Gastrocnemius medialis (tissue), 4 donors: ENCODE results near the gene AP4M1.

ENCODE experiments used
- POLR2A ChIP-seq, 2 donors: fragments of 450-650 bp; IDR thresholded peaks; one replicate each; pipeline ENCODE4 v1.6.1; 2017; ENCODE audit warnings: antibody characterized with exemption in 2 of 2, mild to moderate bottlenecking in 2 of 2, moderate library complexity in 2 of 2
- TF ChIP-seq, protein P1 (sequence below), 5 experiments: fragments of 450-650 bp in 3 of 5; fragments of 200-600 bp in 2 of 5; sonication (generic) in 2 of 5; IDR thresholded peaks in 4 of 5; conservative IDR thresholded peaks in 1 of 5; 1 replicate in 4 of 5; 2 replicates in 1 of 5; pipeline ENCODE4 v1.5.1; 2016 to 2019; ENCODE audit warnings: antibody characterized with exemption in 5 of 5, mild to moderate bottlenecking in 3 of 5, moderate library complexity in 3 of 5

DNA sequence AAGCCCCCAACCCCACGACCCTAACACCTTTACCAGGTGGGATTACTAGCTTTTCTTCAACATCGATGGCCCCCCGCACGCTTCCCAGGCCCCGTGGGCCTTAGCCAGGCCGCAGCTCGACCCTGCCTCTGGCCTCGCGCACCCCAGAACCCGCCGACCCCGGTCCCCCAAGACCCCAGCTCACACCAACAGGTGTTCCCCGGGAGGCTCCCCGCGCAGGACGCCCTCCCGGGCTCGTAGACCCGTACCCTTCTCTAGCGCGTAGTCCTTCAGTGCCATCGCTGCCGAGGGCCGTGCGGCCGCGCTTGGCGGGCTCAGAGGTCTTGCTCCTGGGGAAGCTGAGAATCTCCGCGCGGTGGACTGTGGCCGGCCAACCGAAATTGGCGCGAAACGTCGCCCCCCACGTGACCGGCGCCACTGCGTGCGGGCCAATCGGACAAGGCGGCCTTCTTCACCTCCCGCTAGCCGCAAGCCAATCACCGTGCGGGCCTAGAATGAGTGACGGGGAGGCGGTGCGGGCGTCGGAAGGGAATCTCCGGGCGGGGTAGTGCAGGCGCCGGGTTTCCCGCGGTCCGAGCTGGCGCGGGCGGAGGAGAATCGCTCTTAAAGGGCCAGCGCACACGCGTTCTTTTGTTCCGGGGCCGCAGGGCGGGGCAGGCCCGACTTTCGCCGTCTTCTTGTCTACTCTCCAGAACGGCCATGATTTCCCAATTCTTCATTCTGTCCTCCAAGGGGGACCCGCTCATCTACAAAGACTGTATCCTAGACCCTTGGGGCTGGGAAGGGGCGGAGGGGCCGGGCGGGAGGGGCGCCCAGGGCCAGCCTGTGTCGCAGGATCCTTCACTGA is at the start of gene AP4M1, which contains the start of gene MCM7:
- TF ChIP-seq, protein P1, sequence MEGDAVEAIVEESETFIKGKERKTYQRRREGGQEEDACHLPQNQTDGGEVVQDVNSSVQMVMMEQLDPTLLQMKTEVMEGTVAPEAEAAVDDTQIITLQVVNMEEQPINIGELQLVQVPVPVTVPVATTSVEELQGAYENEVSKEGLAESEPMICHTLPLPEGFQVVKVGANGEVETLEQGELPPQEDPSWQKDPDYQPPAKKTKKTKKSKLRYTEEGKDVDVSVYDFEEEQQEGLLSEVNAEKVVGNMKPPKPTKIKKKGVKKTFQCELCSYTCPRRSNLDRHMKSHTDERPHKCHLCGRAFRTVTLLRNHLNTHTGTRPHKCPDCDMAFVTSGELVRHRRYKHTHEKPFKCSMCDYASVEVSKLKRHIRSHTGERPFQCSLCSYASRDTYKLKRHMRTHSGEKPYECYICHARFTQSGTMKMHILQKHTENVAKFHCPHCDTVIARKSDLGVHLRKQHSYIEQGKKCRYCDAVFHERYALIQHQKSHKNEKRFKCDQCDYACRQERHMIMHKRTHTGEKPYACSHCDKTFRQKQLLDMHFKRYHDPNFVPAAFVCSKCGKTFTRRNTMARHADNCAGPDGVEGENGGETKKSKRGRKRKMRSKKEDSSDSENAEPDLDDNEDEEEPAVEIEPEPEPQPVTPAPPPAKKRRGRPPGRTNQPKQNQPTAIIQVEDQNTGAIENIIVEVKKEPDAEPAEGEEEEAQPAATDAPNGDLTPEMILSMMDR (IDR thresholded peaks at IDR 0.05 in 4 of 5, conservative IDR thresholded peaks at IDR 0.05 in 1 of 5): no peak
- TF ChIP-seq POLR2A (IDR thresholded peaks at IDR 0.05): peak in 1 of 2 donors; percentile 28
